WERI-Rb-1 (cell line): Measurements from ENCODE around the gene MFAP2.

Experiments used
- DNase-seq: peaks from one replicate; pipeline ENCODE4 v3.0.0-alpha.2; 2020
- H3K27ac ChIP-seq: fragments of 250-450 bp; sonication (Bioruptor Pico); 2 replicates; pipeline ENCODE4 v1.5.1; 2020; ENCODE audit warnings: mild to moderate bottlenecking, moderate library complexity
- H3K27me3 ChIP-seq: fragments of 250-450 bp; sonication (Bioruptor Pico); 2 replicates; pipeline ENCODE4 v1.5.1; 2021; ENCODE audit warnings: mild to moderate bottlenecking, low read depth, moderate library complexity; ENCODE audit not compliant: insufficient read depth, severe bottlenecking
- H3K36me3 ChIP-seq: fragments of 250-450 bp; sonication (Bioruptor Pico); 2 replicates; pipeline ENCODE4 v1.5.1; 2020; ENCODE audit warnings: mild to moderate bottlenecking, moderate library complexity
- H3K4me3 ChIP-seq: 2 replicates; pipeline ENCODE4 v1.5.1; 2011; ENCODE audit warnings: low read depth, mild to moderate bottlenecking, control low read depth, low read length
- H3K9me3 ChIP-seq: fragments of 250-450 bp; sonication (Bioruptor Pico); 2 replicates; pipeline ENCODE4 v1.5.1; 2021; ENCODE audit warnings: mild to moderate bottlenecking, moderate library complexity; ENCODE audit not compliant: severe bottlenecking
- CTCF ChIP-seq: IDR thresholded peaks from 2 replicates; pipeline ENCODE4 v1.5.1; 2011; ENCODE audit warnings: low read depth, mild to moderate bottlenecking, control low read depth, inconsistent platforms, low read length

Gene MFAP2, protein sequence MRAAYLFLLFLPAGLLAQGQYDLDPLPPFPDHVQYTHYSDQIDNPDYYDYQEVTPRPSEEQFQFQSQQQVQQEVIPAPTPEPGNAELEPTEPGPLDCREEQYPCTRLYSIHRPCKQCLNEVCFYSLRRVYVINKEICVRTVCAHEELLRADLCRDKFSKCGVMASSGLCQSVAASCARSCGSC

GRCh38 chr1:16980473-16981268 lies at the start of gene MFAP2:
TSS of gene MFAP2 (minus strand) at chr1:16980620. CDS start at chr1:16978273, 2,347 bp downstream.
- no peak for TF ChIP-seq CTCF
- no peak for DNase-seq
- H3K27ac ChIP-seq = no peak within 1 kb of the TSS
- H3K9me3 ChIP-seq = no peaks in the 10 kb centered on the region
- no peaks in the 10 kb centered on the region for H3K27me3 ChIP-seq
- H3K36me3 ChIP-seq = peaks cover 5% of the 10 kb centered on the region; the same call in 1 of the 2 replicates
- peak within 1 kb of the TSS; percentile 56 for H3K4me3 ChIP-seq

DNA sequence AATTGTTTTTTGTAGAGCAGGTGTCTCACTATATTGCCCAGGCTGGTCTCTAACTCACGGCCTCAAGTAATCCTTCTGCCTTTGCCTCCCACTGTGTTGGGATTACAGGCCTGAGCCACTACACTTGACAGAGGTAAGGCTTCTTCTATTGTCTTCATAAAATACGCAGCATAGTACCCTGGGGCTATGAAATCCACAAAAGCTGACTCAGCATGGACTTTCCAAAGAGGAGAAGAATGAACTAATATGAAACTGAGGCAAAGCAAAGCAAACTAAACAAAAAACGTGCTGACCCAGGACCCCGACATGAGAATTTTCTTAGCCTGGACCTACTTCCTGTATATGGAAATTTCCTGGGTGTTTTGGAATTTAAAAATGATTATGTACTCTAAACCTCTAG lies 49.8 kb upstream of the MFAP2 start:
- H3K27ac ChIP-seq = no peak overlapping the region
- no peak overlapping the region for H3K4me3 ChIP-seq
- TF ChIP-seq CTCF = no peak
- no peak for DNase-seq
- no peaks in the 10 kb centered on the region for H3K9me3 ChIP-seq
- peaks cover 45% of the 10 kb centered on the region for H3K36me3 ChIP-seq
- H3K27me3 ChIP-seq = no peaks in the 10 kb centered on the region

- H3K27me3 ChIP-seq = no peaks in the 10 kb centered on the region
- H3K4me3 ChIP-seq = no peak overlapping the region
- DNase-seq = no peak
- H3K9me3 ChIP-seq = no peaks in the 10 kb centered on the region
- H3K27ac ChIP-seq = no peak overlapping the region
- peaks cover 52% of the 10 kb centered on the region for H3K36me3 ChIP-seq
- no peak for TF ChIP-seq CTCF
Observed at GRCh38 chr1:17028662-17029188, 48.3 kb upstream of the MFAP2 start.

- no peaks in the 10 kb centered on the region for H3K27me3 ChIP-seq
- H3K27ac ChIP-seq = no peak overlapping the region
- TF ChIP-seq CTCF = no peak
- no peak for DNase-seq
- H3K4me3 ChIP-seq = no peak overlapping the region
- H3K9me3 ChIP-seq = no peaks in the 10 kb centered on the region
- peaks cover 58% of the 10 kb centered on the region for H3K36me3 ChIP-seq
Observed at GRCh38 chr1:17027900-17028299, 47.5 kb upstream of the MFAP2 start.

- peaks cover 58% of the 10 kb centered on the region for H3K36me3 ChIP-seq
- H3K4me3 ChIP-seq = no peak overlapping the region
- no peak for TF ChIP-seq CTCF
- H3K27ac ChIP-seq = no peak overlapping the region
- no peaks in the 10 kb centered on the region for H3K9me3 ChIP-seq
- DNase-seq = no peak
- H3K27me3 ChIP-seq = no peaks in the 10 kb centered on the region
Observed at GRCh38 chr1:17027403-17027802, 47.0 kb upstream of the MFAP2 start.
